Upper lobe of right lung (tissue), 1 donor: Measurements from ENCODE around the gene TCIRG1. TPM values are rescaled to one million over a fixed set of nuclear protein-coding genes. Genes with fewer than 3 reads are reported as not detected.

Experiments
- ATAC-seq: fragments of 200-7000 bp; cut with Tn5 transposase; one replicate; pipeline ENCODE4 v1.9.1; 2020; ENCODE audit warnings: mild to moderate bottlenecking, moderate library complexity
- DNase-seq: peaks from one replicate; pipeline ENCODE4 v3.0.0-alpha.2; 2020
- H3K27ac ChIP-seq: fragments of 200-600 bp; one replicate; pipeline ENCODE4 v1.8.0; 2022
- H3K27me3 ChIP-seq: fragments of 200-600 bp; one replicate; pipeline ENCODE4 v1.8.0; 2022; ENCODE audit warnings: mild to moderate bottlenecking
- H3K36me3 ChIP-seq: fragments of 200-600 bp; one replicate; pipeline ENCODE4 v1.8.0; 2022
- H3K4me1 ChIP-seq: fragments of 200-600 bp; one replicate; pipeline ENCODE4 v1.8.0; 2022
- H3K4me3 ChIP-seq: fragments of 200-600 bp; one replicate; pipeline ENCODE4 v1.8.0; 2022; ENCODE audit warnings: mild to moderate bottlenecking
- H3K9me3 ChIP-seq: fragments of 200-600 bp; one replicate; pipeline ENCODE4 v1.8.0; 2022
- CTCF ChIP-seq: fragments of 200-600 bp; IDR thresholded peaks from one replicate; pipeline ENCODE4 v1.8.0; 2022; ENCODE audit warnings: antibody characterized with exemption
- intact Hi-C: fragments of 100-400 bp; cut with DNase I; formaldehyde crosslinking; loops from one replicate; pipeline ENCODE4 v1.11.0; 2022
- total RNA-seq: library from RNA; stranded (reverse); fragmentation: NEBNext Ultra II Directional; extraction: Animal tissue kit (Norgen Biotek cat#: 25700); gene quantifications from one replicate; pipeline ENCODE4 v1.2.1, GENCODE V29; 2021
- donor health status: DM: no; HTN: yes; CAD: no; lungs with severe emphysema.

The TCIRG1 gene
- total RNA-seq, 1 donor from 2014 or later = 216 TPM

- intact Hi-C loops = no loop called here
- Histone ChIP-seq H3K4me3 (no peak overlapping the region), H3K4me1 (peaks cover 17% of the 10 kb centered on the region), H3K27ac (no peak overlapping the region), H3K9me3 (no peaks in the 10 kb centered on the region), H3K27me3 (no peaks in the 10 kb centered on the region), H3K36me3 (peaks cover 30% of the 10 kb centered on the region)
- TF ChIP-seq CTCF = no peak
- ATAC-seq = no peak
- DNase-seq = no peak
These were observed 11.2 kb upstream of the TCIRG1 start for GRCh38 chr11:68027667-68028066.

GRCh38 chr11:68028802-68029545 is 9.9 kb upstream of the TCIRG1 start:
- Histone ChIP-seq H3K27ac (no peak overlapping the region), H3K4me1 (peaks cover 21% of the 10 kb centered on the region), H3K36me3 (peaks cover 40% of the 10 kb centered on the region), H3K27me3 (no peaks in the 10 kb centered on the region), H3K9me3 (no peaks in the 10 kb centered on the region), H3K4me3 (no peak overlapping the region)
- ATAC-seq (no peak), DNase-seq (no peak)
- no peak for TF ChIP-seq CTCF
- intact Hi-C loops = no loop called here

- intact Hi-C loops = no loop called here
- H3K4me3 ChIP-seq = peak within 1 kb of the TSS; percentile 74
- H3K9me3 ChIP-seq = no peaks in the 10 kb centered on the region
- DNase-seq (peak; percentile 98), ATAC-seq (peak; percentile 94)
- H3K27ac ChIP-seq = peak within 1 kb of the TSS; percentile 81
- peaks cover 21% of the 10 kb centered on the region for H3K4me1 ChIP-seq
- H3K36me3 ChIP-seq = peaks cover 32% of the 10 kb centered on the region
- H3K27me3 ChIP-seq = no peaks in the 10 kb centered on the region
- TF ChIP-seq CTCF = no peak
These were observed 8.3 kb upstream of the TCIRG1 start, which contains the start of gene NDUFS8 for GRCh38 chr11:68030318-68031143. Gene NDUFS8 (plus strand): TSS chr11:68030681. CDS start chr11:68032152, 1,471 bp downstream.

GRCh38 chr11:68031144-68031464 is 7.7 kb upstream of the TCIRG1 start:
- ATAC-seq (peak; percentile 16), DNase-seq (peak; percentile 71)
- intact Hi-C loops = no loop called here
- peaks cover 26% of the 10 kb centered on the region for H3K36me3 ChIP-seq
- peaks cover 25% of the 10 kb centered on the region for H3K4me1 ChIP-seq
- TF ChIP-seq CTCF = no peak
- H3K9me3 ChIP-seq = no peaks in the 10 kb centered on the region
- H3K4me3 ChIP-seq = peak overlapping the region; percentile 74
- no peaks in the 10 kb centered on the region for H3K27me3 ChIP-seq
- peak overlapping the region; percentile 81 for H3K27ac ChIP-seq

- Histone ChIP-seq H3K27me3 (no peaks in the 10 kb centered on the region), H3K4me3 (no peak overlapping the region), H3K27ac (no peak overlapping the region), H3K4me1 (peaks cover 34% of the 10 kb centered on the region), H3K9me3 (no peaks in the 10 kb centered on the region), H3K36me3 (peaks cover 20% of the 10 kb centered on the region)
- intact Hi-C loops = no loop called here
- no peak for ATAC-seq
- no peak for DNase-seq
- no peak for TF ChIP-seq CTCF
These were observed 6.8 kb upstream of the TCIRG1 start for GRCh38 chr11:68032003-68032402.
